SK-N-SH (cell line): ENCODE results near the gene ZKSCAN5. TPM values are rescaled to one million over a fixed set of nuclear protein-coding genes. Genes with fewer than 3 reads are reported as not detected.
"Not testable (repeated sequence)": the region's sequence is repeated elsewhere in the genome, so short reads cannot be mapped to it uniquely, and the experiment has no call there.

Source experiments
- CTCF ChIA-PET: fragments of 300-600, 350-600 bp; formaldehyde crosslinking; extraction: SDS; loops from one replicate; lab custom pipeline; 2021; lab: Yijun Ruan, JAX
- POLR2A ChIA-PET: fragments of 350-600 bp; sonication (Branson Sonifier 250); formaldehyde crosslinking; extraction: SDS; loops from one replicate; lab custom pipeline; 2020; ENCODE audit warnings: antibody characterized with exemption, inconsistent platforms; lab: Yijun Ruan, JAX
- DNase-seq: peaks from one replicate; pipeline ENCODE4 v3.0.0; 2012
- H2AFZ ChIP-seq: fragments of 200-600 bp; sonication (generic); 2 replicates; pipeline ENCODE4 v1.8.1; 2016; ENCODE audit warnings: antibody characterized with exemption, mild to moderate bottlenecking, low read depth
- H3F3A ChIP-seq: fragments of 200-600 bp; sonication (generic); replicated peaks from 2 replicates; pipeline ENCODE3; 2016; ENCODE audit warnings: antibody characterized with exemption, mild to moderate bottlenecking; ENCODE audit not compliant: insufficient read depth
- H3K27ac ChIP-seq, 2 experiments: fragments of 200-500 bp in 1 of 2; fragments of 200-600 bp in 1 of 2; sonication (Bioruptor generic) in 1 of 2; sonication (generic), shearing (Covaris generic) in 1 of 2; 2 replicates each; pipeline versions ENCODE4 v1.5.1 to v1.6.1; 2014 to 2016; ENCODE audit warnings: low read depth in 2 of 2, inconsistent platforms in 1 of 2, low read length in 1 of 2, mild to moderate bottlenecking in 1 of 2, mixed read lengths in 1 of 2
- H3K27me3 ChIP-seq: fragments of 200-600 bp; sonication (generic), shearing (Covaris generic); 2 replicates; pipeline ENCODE4 v1.6.1; 2016; ENCODE audit warnings: mixed run types; ENCODE audit not compliant: insufficient read depth
- H3K36me3 ChIP-seq, 2 experiments: fragments of 200-500 bp in 1 of 2; fragments of 200-600 bp in 1 of 2; sonication (Bioruptor generic) in 1 of 2; sonication (generic) in 1 of 2; replicated peaks in 1 of 2; 2 replicates each; pipeline versions ENCODE3 to v1.5.1; 2014 to 2016; ENCODE audit warnings: low read length in 1 of 2, mild to moderate bottlenecking in 1 of 2; ENCODE audit not compliant: insufficient read depth in 2 of 2, control insufficient read depth in 1 of 2
- H3K4me1 ChIP-seq, 2 experiments: fragments of 200-500 bp in 1 of 2; fragments of 200-600 bp in 1 of 2; sonication (Bioruptor generic) in 1 of 2; sonication (generic), shearing (Covaris generic) in 1 of 2; 2 replicates each; pipeline versions ENCODE4 v1.5.1 to v1.6.1; 2014 to 2016; ENCODE audit warnings: low read depth in 1 of 2, low read length in 1 of 2, mixed run types in 1 of 2; ENCODE audit not compliant: insufficient read depth in 2 of 2, control insufficient read depth in 1 of 2
- H3K4me2 ChIP-seq: fragments of 200-600 bp; sonication (generic), shearing (Covaris generic); 2 replicates; pipeline ENCODE4 v1.6.1; 2017; ENCODE audit warnings: mixed run types
- H3K4me3 ChIP-seq, 2 experiments: fragments of 200-500 bp in 1 of 2; fragments of 200-600 bp in 1 of 2; sonication (Bioruptor generic) in 1 of 2; sonication (generic), shearing (Covaris generic) in 1 of 2; 2 replicates each; pipeline versions ENCODE4 v1.5.1 to v1.8.1; 2014 to 2016; ENCODE audit warnings: low read depth in 2 of 2, inconsistent platforms in 1 of 2, low read length in 1 of 2, mild to moderate bottlenecking in 1 of 2, mixed read lengths in 1 of 2, moderate library complexity in 1 of 2
- H3K79me2 ChIP-seq: fragments of 200-600 bp; sonication (generic); 2 replicates; pipeline ENCODE4 v1.8.1; 2017; ENCODE audit warnings: mild to moderate bottlenecking; ENCODE audit not compliant: insufficient read depth
- H3K9ac ChIP-seq: fragments of 200-600 bp; sonication (generic); 2 replicates; pipeline ENCODE4 v1.6.1; 2017; ENCODE audit warnings: mixed run types
- H3K9me2 ChIP-seq: fragments of 200-600 bp; sonication (generic); 2 replicates; pipeline ENCODE4 v1.6.1; 2017; ENCODE audit warnings: mixed run types
- H3K9me3 ChIP-seq: fragments of 200-600 bp; sonication (generic); 2 replicates; pipeline ENCODE4 v1.6.1; 2017; ENCODE audit warnings: mixed run types, mild to moderate bottlenecking, moderate library complexity
- H4K20me1 ChIP-seq: fragments of 200-600 bp; sonication (generic); 2 replicates; pipeline ENCODE4 v1.6.1; 2017; ENCODE audit warnings: mild to moderate bottlenecking, mixed run types; ENCODE audit not compliant: insufficient read depth
- WGBS: methylation state at CpG from one replicate; pipeline ENCODE4 v1.1.6; 2017; ENCODE audit warnings: low lambda C conversion rate; 5-methylcytosine and 5-hydroxymethylcytosine counted together
- polyA plus RNA-seq, 3 experiments: library from polyadenylated mRNA; depleted of rRNA; stranded (reverse); fragments of >200 nt; gene quantifications; 2 replicates each; pipeline ENCODE4 v1.2.3, GENCODE V29; 2012

Gene ZKSCAN5
- polyA plus RNA-seq, 1 of the 3 experiments (the other 2 are of a cell fraction), result 7.5 TPM

DNA sequence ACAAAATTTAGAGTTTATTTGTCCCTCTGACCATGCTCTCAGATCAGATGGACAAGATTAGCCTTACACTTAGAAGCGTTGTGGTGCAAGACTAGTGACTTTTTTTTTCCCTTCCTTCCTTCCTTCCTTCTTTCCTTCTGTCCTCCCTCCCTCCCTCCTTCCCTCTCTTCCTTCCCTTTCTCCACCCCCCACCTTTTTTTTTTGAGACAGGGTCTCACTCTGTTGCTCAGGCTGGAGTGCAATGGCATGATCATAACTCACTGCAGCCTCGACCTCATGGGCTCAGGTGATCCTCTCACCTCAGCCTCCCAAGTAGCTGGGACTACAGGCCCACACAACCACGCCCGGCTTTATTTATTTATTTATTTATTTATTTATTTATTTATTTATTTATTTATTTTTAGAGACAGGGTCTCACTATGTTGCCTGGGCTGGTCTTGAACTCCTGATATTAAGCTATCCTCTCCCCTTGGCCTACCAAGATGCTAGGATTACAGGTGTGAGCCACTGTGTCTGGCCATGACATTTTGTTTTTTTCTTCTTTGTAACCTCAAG, 76.4 kb downstream of the ZKSCAN5 start:
- not testable (repeated sequence) for H3K9me2 ChIP-seq, H3K9me3 ChIP-seq, H4K20me1 ChIP-seq, H3K27me3 ChIP-seq, H3K79me2 ChIP-seq, H3K36me3 ChIP-seq, DNase-seq
- Histone ChIP-seq H3K4me3 (peak overlapping the region; percentile 58 to 70), H3K4me2 (peak overlapping the region; percentile 92), H3K27ac (peak overlapping the region in 1 of 2 experiments; percentile 71; a peak in 1 of 4 replicates), H3F3A (peaks cover 34% of the 10 kb centered on the region), H2AFZ (peak overlapping the region; percentile 90), H3K4me1 (peaks cover 4 to 11% of the 10 kb centered on the region in 2 experiments; a peak in 2 of 4 replicates), H3K9ac (peak overlapping the region; percentile 59)
- CTCF ChIA-PET, result interaction anchor here (1.1 to 3.7 kb wide), 11 partner anchors 10 to 115 kb away, joined by 3 to 27 read pairs (median 6); partner anchors contain the start of genes ATP5MF, ZKSCAN5, ZNF394 and ZNF655
- WGBS, result 59% methylated on average over 4 of the region's 4 CpGs
- POLR2A ChIA-PET, result interaction anchor here (0.6 to 2.6 kb wide), 9 partner anchors 22 to 256 kb away, joined by 3 to 23 read pairs (median 4); partner anchors contain the start of genes FAM200A, ZKSCAN5, ZNF394 and ZNF655

Other genes with a start within 250 kb of the ZKSCAN5 start
- gene MYH16, start 231.8 kb upstream of the ZKSCAN5 start, polyA plus RNA-seq (2012; rRNA removed), result 0.19 and 0.41 TPM in 2 replicates
- gene ARPC1A, start 178.8 kb upstream of the ZKSCAN5 start, polyA plus RNA-seq (2012; rRNA removed), result 262 and 306 TPM in 2 replicates
- gene ARPC1B, start 129.9 kb upstream of the ZKSCAN5 start, polyA plus RNA-seq (2012; rRNA removed), result 549 and 836 TPM in 2 replicates
- gene PDAP1, start 96.1 kb upstream of the ZKSCAN5 start, polyA plus RNA-seq (2012; rRNA removed), result 296 and 389 TPM in 2 replicates
- 124 and 162 TPM in 2 replicates for gene BUD31, start 95.7 kb upstream of the ZKSCAN5 start, polyA plus RNA-seq (2012; rRNA removed)
- gene PTCD1, start 65.9 kb upstream of the ZKSCAN5 start, polyA plus RNA-seq (2012; rRNA removed), result 7.4 and 8.2 TPM in 2 replicates
- 101 and 107 TPM in 2 replicates for gene CPSF4, start 65.7 kb upstream of the ZKSCAN5 start, polyA plus RNA-seq (2012; rRNA removed)
- gene ATP5MF, start 38.5 kb upstream of the ZKSCAN5 start, polyA plus RNA-seq (2012; rRNA removed), result 2,495 and 4,591 TPM in 2 replicates
- 27.7 and 34.5 TPM in 2 replicates for gene ZNF789, start 31.8 kb upstream of the ZKSCAN5 start, polyA plus RNA-seq (2012; rRNA removed)
- gene ZNF394, start 4.4 kb upstream of the ZKSCAN5 start, polyA plus RNA-seq (2012; rRNA removed), result 19.6 and 19.8 TPM in 2 replicates
- gene FAM200A, start 47.5 kb downstream of the ZKSCAN5 start, polyA plus RNA-seq (2012; rRNA removed), result 6.2 and 8.2 TPM in 2 replicates
- gene ZNF655, start 54.0 kb downstream of the ZKSCAN5 start, polyA plus RNA-seq (2012; rRNA removed), result 113 and 144 TPM in 2 replicates
- gene TMEM225B, start 93.6 kb downstream of the ZKSCAN5 start, polyA plus RNA-seq (2012; rRNA removed), result 1.5 and 2.2 TPM in 2 replicates
- 14.9 and 18.7 TPM in 2 replicates for gene ZSCAN25, start 112.3 kb downstream of the ZKSCAN5 start, polyA plus RNA-seq (2012; rRNA removed)
- gene CYP3A5, start 175.3 kb downstream of the ZKSCAN5 start, polyA plus RNA-seq (2012; rRNA removed), result 0.25 and 0.31 TPM in 2 replicates
- gene CYP3A7, start 230.5 kb downstream of the ZKSCAN5 start, polyA plus RNA-seq (2012; rRNA removed), result not detected in 2 replicates